Renal pelvis (tissue), 4 donors: ENCODE data around the gene RASL10A. TPM values are rescaled to one million over a fixed set of nuclear protein-coding genes. Genes with fewer than 3 reads are reported as not detected.

Source experiments
- DNase-seq: peaks from one replicate; pipeline ENCODE4 v3.0.0-alpha.2; 2013
- polyA plus RNA-seq, 3 donors: library from polyadenylated mRNA; unstranded; fragments of 120-200 nt; gene quantifications; one replicate each; pipeline ENCODE4 v1.2.1, GENCODE V29; 2013; ENCODE audit not compliant: insufficient read length in 3 of 3

RASL10A gene
- polyA plus RNA-seq, 3 donors: 0.28 to 0.58 TPM; not detected in 1

DNA sequence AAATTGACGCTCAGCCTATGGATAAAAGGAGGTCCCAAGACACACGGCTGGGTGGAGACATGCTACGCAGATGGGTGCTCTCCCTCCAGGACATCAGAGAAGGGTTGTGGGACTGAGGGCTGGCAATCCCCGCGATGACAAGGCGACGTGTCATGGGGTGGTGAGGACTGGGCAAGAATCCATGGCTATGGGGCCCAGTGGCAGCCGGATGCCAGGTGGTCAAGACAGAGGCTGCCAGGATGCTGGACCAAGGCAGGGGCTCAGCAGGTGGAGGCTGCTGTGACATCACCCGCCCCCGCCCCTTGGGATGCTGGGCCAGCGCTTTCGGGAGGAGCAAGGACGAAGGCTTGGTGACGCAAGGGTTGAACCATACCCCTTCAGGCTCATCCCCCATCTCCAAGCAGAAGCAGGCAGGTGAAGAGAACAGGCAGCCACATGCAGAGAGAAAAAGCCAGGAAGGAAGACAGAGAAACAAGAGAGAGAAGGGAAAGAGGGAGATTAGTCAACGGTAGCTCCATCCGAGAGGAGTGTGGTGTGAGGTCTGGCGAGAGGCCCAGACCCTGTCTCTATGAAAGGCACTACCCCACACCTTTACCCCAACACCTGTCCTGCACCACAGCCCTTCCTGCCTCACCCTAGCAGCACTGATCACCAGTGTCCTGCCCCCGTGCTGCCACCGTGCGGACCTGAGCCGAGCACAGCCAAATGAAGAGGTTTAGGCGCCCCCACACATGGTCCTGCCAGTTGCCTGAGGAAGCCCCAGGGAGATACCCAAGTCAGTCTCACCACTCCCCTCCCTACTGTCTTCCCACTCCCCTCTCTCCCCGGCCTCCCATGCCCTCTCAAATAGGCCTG is 24.1 kb upstream of the RASL10A start:
- DNase-seq: no peak

GRCh38 chr22:29338398-29338797 is 22.9 kb upstream of the RASL10A start:
- DNase-seq: no peak

GRCh38 chr22:29337631-29338284 is 22.3 kb upstream of the RASL10A start:
- DNase-seq: no peak

GRCh38 chr22:29336751-29337490 is 21.4 kb upstream of the RASL10A start:
- DNase-seq: no peak

DNA sequence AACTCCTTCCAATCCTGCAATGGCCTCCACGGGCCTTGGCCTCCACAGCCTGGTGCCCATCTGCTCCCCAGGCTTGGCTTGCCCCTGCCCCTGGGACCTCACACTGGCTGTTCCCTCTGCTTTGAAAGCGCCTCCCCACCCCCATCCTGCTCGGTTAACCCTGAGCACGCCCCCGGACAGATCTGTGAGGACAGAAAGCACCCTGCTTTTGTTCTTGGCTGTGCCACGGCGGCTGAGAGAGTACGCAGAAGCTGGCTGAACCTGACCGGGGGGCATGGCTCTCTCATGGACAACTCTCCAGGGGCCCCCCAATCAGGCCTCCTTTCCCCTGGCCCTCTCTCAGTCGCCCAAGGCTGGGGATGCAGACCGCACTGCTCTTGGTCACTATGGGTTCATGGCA is 20.2 kb upstream of the RASL10A start:
- no peak for DNase-seq

- no peak for DNase-seq
These were observed 19.3 kb upstream of the RASL10A start for GRCh38 chr22:29334696-29335344.

GRCh38 chr22:29334148-29334547 is 18.7 kb upstream of the RASL10A start:
- DNase-seq: no peak

DNA sequence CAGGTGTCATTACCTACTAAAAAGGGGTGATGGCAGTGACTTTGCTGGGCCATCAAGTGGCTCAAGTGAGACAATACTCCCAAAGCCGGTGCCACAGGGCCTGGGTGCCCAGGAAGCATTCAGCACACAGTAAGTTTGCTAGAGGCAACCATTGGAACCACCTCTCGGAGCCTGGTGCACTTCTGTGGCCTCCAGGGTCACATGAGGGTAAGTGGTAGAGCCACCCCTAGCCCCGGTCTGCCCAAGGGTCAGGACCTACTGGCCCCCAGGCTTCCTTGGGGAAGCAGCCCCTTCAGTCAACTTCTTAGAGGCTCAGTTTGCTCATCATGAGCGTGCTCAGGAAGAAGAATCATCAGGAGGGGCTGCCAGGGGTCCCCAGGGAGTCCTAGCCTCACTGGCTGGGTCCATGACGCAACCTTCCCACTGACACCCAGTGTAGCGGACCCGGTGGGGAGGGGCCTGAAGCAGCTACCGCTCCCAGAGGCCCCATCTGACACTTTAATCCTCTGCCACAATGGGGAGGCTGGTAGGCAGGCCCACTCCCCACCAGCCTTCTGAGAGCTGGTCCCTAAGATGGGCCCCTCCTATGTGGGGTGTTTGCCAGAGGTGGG is 17.5 kb upstream of the RASL10A start:
- no peak for DNase-seq

GRCh38 chr22:29331658-29332300 is 16.3 kb upstream of the RASL10A start:
- no peak for DNase-seq

GRCh38 chr22:29331213-29331612 is 15.7 kb upstream of the RASL10A start:
- no peak for DNase-seq

- no peak for DNase-seq
These were observed 15.3 kb upstream of the RASL10A start for GRCh38 chr22:29330753-29331152.

- no peak for DNase-seq
These were observed 14.8 kb upstream of the RASL10A start for GRCh38 chr22:29330291-29330690.

DNA sequence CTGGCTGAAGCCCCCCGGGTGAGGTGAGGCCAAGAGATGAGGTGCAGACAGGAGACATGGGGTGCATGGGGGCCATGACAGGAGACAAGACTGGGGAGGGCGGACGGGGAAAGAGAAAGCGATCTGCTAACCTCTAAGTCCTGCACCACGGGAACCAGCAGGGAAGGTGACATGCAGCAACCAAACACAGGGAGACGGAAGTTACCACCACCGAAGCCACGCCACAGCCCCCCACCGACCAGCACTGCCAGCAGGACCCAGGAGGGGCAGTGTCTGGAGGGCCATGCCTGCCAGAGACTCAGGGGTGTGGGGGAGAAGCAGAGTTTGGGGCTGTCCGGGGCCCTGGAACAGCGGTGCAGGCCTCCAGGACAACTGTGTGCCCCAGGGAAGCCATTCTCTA is 14.1 kb upstream of the RASL10A start:
- no peak for DNase-seq

GRCh38 chr22:29328566-29329500 is 13.3 kb upstream of the RASL10A start:
- no peak for DNase-seq

DNA sequence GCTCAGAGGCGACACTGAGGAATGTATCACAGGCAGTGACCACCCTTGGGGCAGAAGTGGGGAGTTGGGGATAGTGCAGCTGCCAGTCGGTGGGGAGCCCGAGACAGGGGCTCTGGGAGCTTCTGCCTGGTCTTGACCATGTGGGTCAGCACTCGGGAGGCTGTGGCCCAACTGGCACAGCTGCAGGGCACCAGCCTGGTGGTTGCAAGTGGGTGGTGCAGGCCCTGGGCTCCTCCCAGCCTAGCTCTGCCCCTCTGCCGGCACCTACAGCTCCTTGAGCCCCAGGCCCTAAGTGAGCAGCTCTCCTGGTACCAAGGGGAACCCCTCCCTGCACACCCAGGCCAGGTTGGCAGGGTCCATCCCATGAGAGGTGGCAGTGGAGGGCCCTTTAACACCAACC is 12.6 kb upstream of the RASL10A start:
- no peak for DNase-seq

DNA sequence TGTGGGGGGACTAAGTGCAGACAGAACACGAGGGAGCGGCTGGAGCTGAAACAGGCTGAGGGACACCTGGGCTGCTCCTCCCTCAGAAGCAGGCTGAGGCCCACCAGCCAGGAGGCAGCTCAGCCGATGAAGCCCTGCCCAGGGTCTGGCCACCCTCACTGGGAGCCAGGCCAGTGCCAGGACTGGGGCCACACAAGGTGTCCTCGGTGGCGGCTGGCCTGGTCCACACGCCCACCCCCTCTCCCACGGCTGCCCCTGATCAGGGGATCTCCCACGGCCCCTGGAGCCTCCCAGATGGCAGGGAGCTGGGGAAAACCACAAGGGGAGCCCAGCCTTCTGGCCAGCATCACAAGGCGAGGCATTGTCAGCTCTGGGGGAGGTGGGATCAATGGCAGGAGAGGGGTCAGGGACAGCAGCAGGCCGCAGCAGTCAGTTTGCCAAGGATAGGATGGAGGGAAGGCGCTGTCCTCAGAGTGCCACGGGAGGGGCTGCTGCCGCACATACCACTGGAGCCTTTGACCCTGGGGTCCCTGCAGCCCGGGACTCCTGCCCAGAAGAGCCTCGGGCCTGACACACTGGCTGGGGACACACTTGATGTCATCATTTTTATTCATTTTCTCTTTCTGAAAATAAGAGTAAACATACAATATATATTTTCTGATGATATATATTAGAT is 11.7 kb upstream of the RASL10A start:
- DNase-seq: no peak

DNA sequence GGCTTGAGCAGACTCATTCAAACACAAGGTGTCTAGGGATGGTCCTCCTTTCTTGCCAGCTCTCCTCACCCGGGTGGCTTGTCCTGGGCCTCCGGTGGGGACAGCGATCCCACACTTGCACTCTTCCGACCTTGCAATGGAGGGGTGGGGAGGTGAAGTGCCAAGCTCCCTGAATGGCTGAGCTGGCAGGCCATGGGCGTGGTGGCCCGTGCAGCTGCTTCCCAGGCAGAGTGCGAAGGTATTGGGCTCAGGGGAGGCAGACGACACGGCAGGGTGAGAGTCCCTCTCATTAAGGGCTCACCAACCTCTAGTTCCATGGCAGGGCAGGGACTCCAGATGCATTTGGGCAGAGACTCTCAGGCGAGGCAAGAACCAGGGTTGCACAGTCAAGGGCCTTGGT is 11.0 kb upstream of the RASL10A start:
- no peak for DNase-seq

DNA sequence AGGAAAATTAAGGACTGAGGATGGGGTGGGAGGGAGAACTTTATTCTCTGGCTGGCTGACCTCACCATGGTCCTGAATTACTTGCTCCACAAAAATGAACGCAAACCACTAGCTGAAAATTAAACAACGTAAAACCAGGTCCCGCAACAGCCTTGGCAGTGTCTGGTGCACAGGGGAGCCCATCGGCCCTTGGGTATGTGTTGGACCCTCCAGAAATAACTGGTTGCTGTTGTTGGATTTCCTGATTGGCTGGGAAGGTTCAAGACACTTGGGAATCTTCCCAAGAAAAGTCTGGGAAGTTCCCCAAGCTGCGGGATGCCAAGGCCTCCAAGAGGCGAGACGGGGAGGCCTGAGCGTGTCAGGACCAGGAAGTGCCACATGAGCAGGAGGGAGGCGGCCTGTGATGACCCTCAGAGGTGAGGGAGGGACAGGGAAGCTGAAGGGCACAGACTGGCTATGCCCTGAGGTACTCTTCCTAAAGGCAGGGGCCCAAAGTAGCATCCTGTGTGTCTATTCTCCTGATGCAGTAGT is 10.4 kb upstream of the RASL10A start:
- no peak for DNase-seq

GRCh38 chr22:29325356-29325755 is 9.9 kb upstream of the RASL10A start:
- DNase-seq: no peak
